Glomerular visceral epithelial cell (primary cell): ENCODE results near the gene ATP6V0A1.
"Not testable (repeated sequence)": the region's sequence is repeated elsewhere in the genome, so short reads cannot be mapped to it uniquely, and the experiment has no call there.

Experiments used
- DNase-seq: peaks from one replicate; pipeline ENCODE4 v3.0.0-alpha.2; 2016; ENCODE audit errors: extremely low spot score

Gene ATP6V0A1

DNA sequence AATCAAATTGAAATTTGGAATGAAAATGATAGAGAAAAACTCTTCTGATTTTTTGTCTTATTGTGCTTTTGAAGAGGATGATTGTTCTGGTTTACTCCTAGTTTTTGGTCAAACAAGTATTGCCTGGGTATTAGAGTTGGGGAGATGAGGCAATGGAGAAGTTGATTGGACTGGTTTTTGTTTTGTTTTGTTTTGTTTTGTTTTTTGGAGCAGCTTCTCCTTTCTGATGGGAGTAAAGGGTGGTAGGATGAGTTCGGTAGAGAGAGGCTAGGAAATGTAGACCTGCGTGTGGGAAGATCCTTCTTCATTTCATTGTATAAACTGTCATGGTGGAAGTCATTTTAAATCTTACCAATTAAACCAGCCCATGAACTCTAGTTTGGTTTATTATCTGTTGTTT lies 17.7 kb downstream of the ATP6V0A1 start:
- no peak for DNase-seq

GRCh38 chr17:42477173-42477572 lies 18.5 kb downstream of the ATP6V0A1 start:
- DNase-seq: no peak

DNA sequence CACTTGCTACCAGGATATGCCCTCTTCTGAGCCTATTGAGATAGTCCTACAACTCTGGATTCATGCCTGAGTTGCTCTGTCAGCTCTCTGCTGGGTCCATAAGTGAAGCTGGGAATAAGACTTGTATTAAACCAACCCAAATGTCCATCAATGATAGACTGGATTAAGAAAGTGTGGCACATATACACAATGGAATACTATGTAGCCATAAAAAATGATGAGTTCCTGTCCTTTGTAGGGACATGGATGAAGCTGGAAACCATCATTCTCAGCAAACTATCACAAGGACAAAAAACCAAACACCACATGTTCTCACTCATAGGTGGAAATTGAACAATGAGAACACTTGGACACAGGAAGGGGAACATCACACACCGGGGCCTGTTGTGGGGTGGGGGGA lies 19.1 kb downstream of the ATP6V0A1 start:
- not testable (repeated sequence) for DNase-seq

DNA sequence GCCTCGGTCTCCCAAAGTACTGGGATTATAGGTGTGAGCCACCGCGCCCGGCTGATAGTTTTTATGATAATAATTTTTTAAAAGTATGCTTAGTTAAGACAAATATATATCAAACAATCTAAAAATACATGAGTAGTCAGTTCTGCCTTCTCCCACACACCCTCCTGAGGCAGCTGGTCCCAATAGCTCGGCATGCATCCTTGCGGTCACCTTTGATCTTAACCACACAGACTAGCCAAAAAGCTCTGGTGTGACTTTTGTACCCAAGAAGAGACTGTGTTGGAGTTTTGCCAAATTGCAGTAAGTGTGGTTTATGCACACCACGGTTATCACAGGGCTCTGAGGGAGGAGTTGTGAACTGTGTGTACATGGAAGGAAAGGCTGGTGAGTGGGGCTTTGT lies 25.6 kb downstream of the ATP6V0A1 start:
- no peak for DNase-seq

DNA sequence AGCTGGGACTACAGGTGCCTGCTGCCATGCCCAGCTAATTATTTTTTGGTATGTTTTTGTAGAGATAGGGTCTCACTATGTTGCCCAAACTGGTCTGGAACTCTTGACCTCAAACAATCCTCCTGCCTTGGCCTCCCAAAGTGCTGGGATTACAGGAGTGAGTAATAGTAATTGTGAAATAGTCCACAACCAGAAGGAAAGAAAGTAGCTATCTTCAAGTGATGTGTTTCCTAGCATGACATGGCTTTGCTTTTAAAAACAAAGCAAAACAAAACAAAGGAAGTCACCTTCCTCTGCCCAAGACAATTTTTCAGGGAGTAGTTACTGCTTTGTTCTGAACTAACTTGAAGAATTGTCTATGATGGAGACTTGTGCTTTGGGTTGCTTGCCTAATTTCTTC lies 27.0 kb downstream of the ATP6V0A1 start:
- DNase-seq: no peak

GRCh38 chr17:42488032-42488431 lies 29.4 kb downstream of the ATP6V0A1 start:
- no peak for DNase-seq

DNA sequence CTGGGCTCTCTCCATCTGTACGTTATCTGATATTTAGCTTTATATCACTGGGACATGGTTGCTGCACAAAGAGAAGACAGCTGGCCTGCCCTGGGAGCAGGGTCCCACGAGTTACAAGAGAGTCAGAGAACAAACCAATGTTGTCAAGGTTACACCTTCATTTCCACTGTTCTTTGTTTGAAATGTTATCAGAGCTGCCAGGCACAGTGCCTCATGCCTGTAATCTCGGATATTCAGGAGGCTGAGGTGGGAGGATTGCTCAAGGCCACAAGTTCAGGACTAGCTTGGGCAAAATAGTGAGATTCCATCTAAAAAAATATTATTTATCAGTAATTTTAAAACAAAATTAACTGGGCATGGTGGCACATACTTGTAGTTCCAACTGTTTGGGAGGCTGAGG lies 34.6 kb downstream of the ATP6V0A1 start:
- no peak for DNase-seq

DNA sequence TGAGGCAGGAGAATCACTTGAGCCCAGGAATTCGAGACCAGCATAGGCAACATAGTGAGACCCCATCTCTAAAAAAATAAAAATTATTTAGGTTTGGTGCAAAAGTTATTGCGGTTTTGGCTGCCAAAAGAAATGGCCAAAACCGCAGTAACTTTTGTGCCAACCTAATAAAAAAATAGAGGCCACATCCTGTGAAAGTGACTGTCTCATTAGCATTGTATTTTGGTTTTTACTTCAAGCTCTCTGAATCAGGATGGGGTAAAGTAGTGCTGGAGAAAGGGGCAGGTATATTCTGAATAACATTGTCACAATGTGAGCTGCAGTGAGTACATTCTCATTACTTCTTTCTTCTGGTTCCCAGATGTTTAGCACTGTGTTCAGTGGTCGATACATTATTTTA lies 36.0 kb downstream of the ATP6V0A1 start:
- no peak for DNase-seq

- no peak for DNase-seq
Observed at GRCh38 chr17:42498828-42499227, 40.1 kb downstream of the ATP6V0A1 start.

DNA sequence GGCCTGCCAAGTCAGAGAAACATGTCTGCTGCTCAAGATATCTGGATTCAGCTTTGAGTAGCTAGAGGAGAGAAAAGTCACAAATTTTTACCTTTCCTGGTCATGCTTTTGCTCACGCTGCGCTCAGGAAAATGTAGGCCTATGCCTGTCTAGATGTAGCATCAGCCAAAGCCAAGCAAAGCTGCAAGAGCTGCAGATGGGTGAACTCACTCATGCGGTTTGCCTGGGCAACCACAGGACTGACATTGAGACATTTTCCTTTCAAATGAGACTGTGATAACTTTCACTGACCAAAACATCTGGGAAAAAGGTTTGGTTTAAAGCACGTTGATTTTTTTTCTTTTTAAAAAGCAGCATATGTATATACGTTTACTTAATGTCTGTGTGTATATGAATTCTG lies 43.4 kb downstream of the ATP6V0A1 start:
- no peak for DNase-seq

GRCh38 chr17:42502926-42503325 lies 44.2 kb downstream of the ATP6V0A1 start:
- no peak for DNase-seq

- DNase-seq: no peak
Observed at GRCh38 chr17:42507671-42508070, 49.0 kb downstream of the ATP6V0A1 start.

DNA sequence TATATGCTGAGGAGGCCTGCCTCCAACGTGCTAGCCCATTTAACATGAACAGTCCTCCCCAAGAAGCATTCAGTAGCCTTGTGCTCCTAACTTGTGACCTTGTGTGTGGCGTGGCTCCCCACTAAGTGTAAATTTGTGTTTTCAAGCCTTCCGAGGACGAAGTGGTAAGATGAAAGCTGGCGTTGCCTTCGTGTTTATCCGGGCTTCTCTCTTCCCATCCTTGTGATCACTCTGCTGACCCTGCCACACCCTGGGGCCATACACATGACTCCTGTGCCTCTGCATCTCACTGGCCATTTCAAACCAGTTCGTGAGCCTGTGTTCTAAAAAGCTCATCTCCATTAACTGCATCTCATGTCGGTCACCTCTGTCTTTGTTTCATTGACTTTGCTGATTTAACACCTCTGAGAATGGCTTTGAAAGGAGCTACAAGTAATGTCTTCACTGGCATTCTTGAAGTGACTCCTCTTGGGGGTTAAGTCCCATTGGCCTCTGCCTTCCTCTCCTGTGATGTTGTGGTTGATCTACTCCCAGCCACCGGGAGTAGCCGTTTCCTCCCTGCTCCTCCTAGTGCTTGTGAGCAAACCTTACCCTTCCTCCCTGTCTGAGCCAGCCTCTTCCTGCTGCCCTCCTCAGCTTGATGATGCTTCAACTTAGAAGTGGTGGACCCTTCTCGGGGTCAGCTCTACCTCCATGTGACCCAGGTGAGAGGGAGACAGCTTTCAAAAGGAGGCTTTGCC lies 49.9 kb downstream of the ATP6V0A1 start:
- no peak for DNase-seq

DNA sequence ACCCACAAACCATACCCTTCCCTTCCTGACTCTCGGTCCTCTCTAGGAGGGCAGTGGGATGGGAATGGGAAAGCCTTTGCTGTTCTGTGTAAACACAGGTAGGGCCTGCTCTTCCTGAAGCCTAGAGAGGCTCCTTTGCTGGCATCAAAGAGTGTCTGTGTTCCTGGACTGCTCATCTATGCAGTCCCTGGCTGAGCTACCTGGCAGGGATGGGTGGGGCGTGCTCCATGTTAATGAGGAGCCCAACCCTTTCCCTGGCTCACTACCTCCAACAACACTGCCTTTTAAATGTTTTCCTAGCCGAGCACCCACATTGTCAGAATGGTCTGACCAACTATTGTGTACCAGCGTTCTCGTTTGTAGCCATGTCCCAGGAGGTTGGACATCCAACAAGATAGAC lies 50.7 kb downstream of the ATP6V0A1 start:
- DNase-seq: no peak

- no peak for DNase-seq
Observed at GRCh38 chr17:42509841-42510240, 51.2 kb downstream of the ATP6V0A1 start.

- no peak for DNase-seq
Observed at GRCh38 chr17:42512246-42512645, 53.6 kb downstream of the ATP6V0A1 start.

GRCh38 chr17:42512733-42513251 lies 54.1 kb downstream of the ATP6V0A1 start:
- DNase-seq: no peak

DNA sequence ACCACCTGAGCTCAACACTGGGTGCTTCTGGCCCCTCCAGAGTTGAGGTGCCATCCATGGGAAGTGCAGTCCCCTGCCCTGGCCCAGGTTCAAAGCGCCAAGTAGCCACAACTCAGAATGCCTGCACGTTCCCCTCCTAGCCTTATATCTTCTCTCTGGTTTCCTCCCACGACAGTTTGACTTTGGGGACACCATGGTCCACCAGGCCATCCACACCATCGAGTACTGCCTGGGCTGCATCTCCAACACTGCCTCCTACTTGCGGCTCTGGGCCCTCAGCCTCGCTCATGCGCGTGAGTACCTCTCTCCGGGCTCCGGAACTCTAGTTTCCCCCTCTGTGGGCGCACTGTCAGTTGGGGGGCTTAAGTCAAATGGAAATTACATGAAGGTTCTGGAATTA lies 55.0 kb downstream of the ATP6V0A1 start:
- no peak for DNase-seq

DNA sequence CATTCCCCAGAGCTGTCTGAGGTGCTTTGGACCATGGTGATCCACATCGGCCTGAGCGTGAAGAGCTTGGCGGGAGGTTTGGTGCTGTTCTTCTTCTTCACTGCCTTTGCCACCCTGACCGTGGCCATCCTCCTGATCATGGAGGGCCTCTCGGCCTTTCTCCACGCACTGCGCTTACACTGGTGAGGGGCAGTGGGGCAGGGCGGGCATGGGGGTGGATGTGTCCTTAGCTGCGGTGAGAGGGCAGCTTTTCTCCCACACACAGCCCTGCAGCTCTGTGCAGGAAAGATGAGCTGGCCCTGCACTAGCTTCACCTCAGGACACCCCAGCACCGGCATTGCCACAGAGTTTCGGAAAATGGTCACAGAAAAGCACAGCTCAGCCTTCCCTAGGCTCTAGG lies 55.6 kb downstream of the ATP6V0A1 start:
- DNase-seq: no peak

- DNase-seq: no peak
Observed at GRCh38 chr17:42514867-42515266, 56.2 kb downstream of the ATP6V0A1 start.

GRCh38 chr17:42517516-42517915 lies 58.8 kb downstream of the ATP6V0A1 start:
- DNase-seq: peak; percentile 91

DNA sequence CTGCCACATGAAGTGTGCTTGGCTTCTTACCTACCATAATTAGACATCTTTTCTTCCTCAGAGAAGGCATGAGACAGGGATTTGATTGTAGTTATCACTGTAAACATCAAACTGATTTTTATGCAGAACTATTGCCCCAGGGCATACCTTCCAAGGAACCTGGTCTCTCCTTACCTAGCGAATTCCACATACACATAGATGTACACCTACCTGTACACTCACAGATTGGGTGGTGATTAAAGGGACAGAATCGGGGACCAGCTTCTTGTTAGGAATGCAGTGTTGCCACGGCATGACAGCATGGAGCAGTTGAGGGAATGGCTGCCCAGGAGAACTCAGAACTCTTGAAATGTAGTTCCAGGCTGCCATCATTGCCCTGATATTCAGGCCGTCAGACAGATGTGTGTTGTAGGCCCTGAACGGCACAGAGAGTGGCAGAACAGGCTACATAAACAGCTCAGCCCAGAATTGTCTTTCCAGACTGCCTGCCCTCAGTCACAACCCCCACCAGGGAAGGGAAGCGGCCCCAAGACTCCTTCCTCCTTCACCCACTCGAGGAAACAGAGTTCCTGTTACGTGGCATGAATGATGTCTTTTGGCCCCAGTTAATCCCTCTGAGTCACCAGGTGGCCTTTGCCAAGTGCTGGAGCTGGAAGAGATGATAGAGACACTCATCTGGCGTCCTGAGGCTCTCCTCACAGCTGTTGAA lies 59.5 kb downstream of the ATP6V0A1 start:
- peak; percentile 93 for DNase-seq
